HEK293 (cell line): ENCODE results near the gene DCTN3.

ENCODE experiments used
- CTCF ChIA-PET: fragments of 350-600 bp; formaldehyde crosslinking; extraction: SDS; loops from one replicate; lab custom pipeline; 2021; ENCODE audit warnings: antibody characterized with exemption; lab: Yijun Ruan, JAX
- POLR2A ChIA-PET: fragments of 300-600 bp; formaldehyde crosslinking; extraction: SDS; loops from one replicate; lab custom pipeline; 2020; ENCODE audit warnings: antibody characterized with exemption, inconsistent platforms; lab: Yijun Ruan, JAX
- H3K27ac ChIP-seq: fragments of 200-500 bp; sonication (Bioruptor generic); 2 replicates; pipeline ENCODE4 v1.5.1; 2014; ENCODE audit warnings: low read depth, low read length, control low read depth, inconsistent platforms; ENCODE audit errors: extremely low read depth
- H3K36me3 ChIP-seq, 2 experiments: fragments of 200-500 bp in 1 of 2; sonication (Bioruptor generic) in 1 of 2; 1 replicate in 1 of 2; 2 replicates in 1 of 2; pipeline ENCODE4 v1.5.1; 2014 to 2017; ENCODE audit warnings: inconsistent platforms in 2 of 2, low read length in 2 of 2; ENCODE audit not compliant: control insufficient read depth in 2 of 2, insufficient read depth in 1 of 2
- H3K4me1 ChIP-seq: fragments of 200-500 bp; sonication (Bioruptor generic); 2 replicates; pipeline ENCODE4 v1.5.1; 2014; ENCODE audit warnings: mild to moderate bottlenecking, low read length, inconsistent platforms; ENCODE audit not compliant: control insufficient read depth, insufficient read depth
- H3K4me3 ChIP-seq: 2 replicates; pipeline ENCODE4 v1.5.1; 2011; ENCODE audit warnings: low read depth, mild to moderate bottlenecking, control low read depth, low read length, moderate library complexity
- H3K9me3 ChIP-seq: fragments of 200-500 bp; sonication (Bioruptor generic); 2 replicates; pipeline ENCODE4 v1.5.1; 2014; ENCODE audit warnings: low read depth, low read length, inconsistent platforms; ENCODE audit not compliant: control insufficient read depth, insufficient read depth
- IKZF3 ChIP-seq: fragments of 450-650 bp; IDR thresholded peaks from 2 replicates; pipeline ENCODE4 v1.5.0; 2018; ENCODE audit warnings: missing biosample characterization, mild to moderate bottlenecking, missing genetic modification characterization, moderate library complexity
- KLF17 ChIP-seq: fragments of 450-650 bp; formaldehyde crosslinking; IDR thresholded peaks from 2 replicates; pipeline ENCODE4 v1.5.1; 2016; ENCODE audit warnings: missing biosample characterization, missing genetic modification characterization
- KLF9 ChIP-seq: fragments of 450-650 bp; formaldehyde crosslinking; IDR thresholded peaks from 2 replicates; pipeline ENCODE4 v1.5.1; 2016; ENCODE audit warnings: missing biosample characterization, missing genetic modification characterization, low read depth
- REST ChIP-seq: fragments of 450-650 bp; formaldehyde crosslinking; IDR thresholded peaks from 2 replicates; pipeline ENCODE4 v1.5.1; 2016; ENCODE audit warnings: missing biosample characterization, missing genetic modification characterization
- WT1 ChIP-seq: fragments of 450-650 bp; formaldehyde crosslinking; IDR thresholded peaks from 2 replicates; pipeline ENCODE4 v1.5.1; 2016; ENCODE audit warnings: missing biosample characterization, missing genetic modification characterization
- ZBTB21 ChIP-seq: fragments of 450-650 bp; formaldehyde crosslinking; IDR thresholded peaks from 2 replicates; pipeline ENCODE4 v1.5.1; 2017; ENCODE audit warnings: missing biosample characterization, missing genetic modification characterization
- ZBTB48 ChIP-seq: fragments of 450-650 bp; formaldehyde crosslinking; IDR thresholded peaks from 2 replicates; pipeline ENCODE4 v1.5.1; 2016; ENCODE audit warnings: missing biosample characterization, missing genetic modification characterization
- ZNF26 ChIP-seq: fragments of 450-650 bp; formaldehyde crosslinking; IDR thresholded peaks from 2 replicates; pipeline ENCODE4 v1.5.1; 2016; ENCODE audit warnings: missing biosample characterization, missing genetic modification characterization
- ZNF274 ChIP-seq, 2 experiments: fragments of 200-500 bp in 1 of 2; fragments of 450-650 bp in 1 of 2; sonication (Bioruptor generic) in 1 of 2; formaldehyde crosslinking in 1 of 2; IDR thresholded peaks; 2 replicates each; pipeline versions ENCODE4 v1.5.1 to v1.6.1; 2014 to 2016; ENCODE audit warnings: borderline replicate concordance in 1 of 2, inconsistent platforms in 1 of 2, low read length in 1 of 2, missing biosample characterization in 1 of 2, missing genetic modification characterization in 1 of 2
- ZNF391 ChIP-seq: fragments of 450-650 bp; formaldehyde crosslinking; IDR thresholded peaks from 2 replicates; pipeline ENCODE4 v1.5.1; 2016; ENCODE audit warnings: low read depth, missing biosample characterization, missing genetic modification characterization, borderline replicate concordance
- ZNF48 ChIP-seq: fragments of 450-650 bp; formaldehyde crosslinking; IDR thresholded peaks from 2 replicates; pipeline ENCODE4 v1.5.1; 2016; ENCODE audit warnings: missing biosample characterization, missing genetic modification characterization
- ZNF571 ChIP-seq: fragments of 450-650 bp; formaldehyde crosslinking; IDR thresholded peaks from 2 replicates; pipeline ENCODE4 v1.5.0; 2017; ENCODE audit warnings: missing biosample characterization, missing genetic modification characterization
- ZNF580 ChIP-seq: fragments of 450-650 bp; formaldehyde crosslinking; IDR thresholded peaks from 2 replicates; pipeline ENCODE4 v1.5.1; 2016; ENCODE audit warnings: missing biosample characterization, missing genetic modification characterization
- ZNF596 ChIP-seq: fragments of 450-650 bp; IDR thresholded peaks from 2 replicates; pipeline ENCODE4 v1.5.0; 2018; ENCODE audit warnings: missing biosample characterization, mild to moderate bottlenecking, missing genetic modification characterization, moderate library complexity
- ZNF624 ChIP-seq: fragments of 450-650 bp; formaldehyde crosslinking; IDR thresholded peaks from 2 replicates; pipeline ENCODE4 v1.5.1; 2017; ENCODE audit warnings: missing biosample characterization, missing genetic modification characterization
- ZNF692 ChIP-seq: fragments of 450-650 bp; formaldehyde crosslinking; IDR thresholded peaks from 2 replicates; pipeline ENCODE4 v1.5.1; 2016; ENCODE audit warnings: missing biosample characterization, missing genetic modification characterization
- ZNF777 ChIP-seq: fragments of 450-650 bp; formaldehyde crosslinking; IDR thresholded peaks from 2 replicates; pipeline ENCODE4 v1.5.1; 2017; ENCODE audit warnings: missing biosample characterization, missing genetic modification characterization, borderline replicate concordance
- TF ChIP-seq, protein P1 (sequence below): fragments of 450-650 bp; formaldehyde crosslinking; IDR thresholded peaks from 2 replicates; pipeline ENCODE4 v1.5.1; 2016; ENCODE audit warnings: missing biosample characterization, missing genetic modification characterization
- TF ChIP-seq, protein P2 (sequence below): fragments of 450-650 bp; formaldehyde crosslinking; optimal IDR thresholded peaks from 2 replicates; pipeline ENCODE3; 2016; ENCODE audit warnings: missing biosample characterization, mild to moderate bottlenecking, missing genetic modification characterization
- TF ChIP-seq, protein P3 (sequence below): fragments of 450-650 bp; formaldehyde crosslinking; IDR thresholded peaks from 2 replicates; pipeline ENCODE4 v1.5.1; 2017; ENCODE audit warnings: missing biosample characterization, missing genetic modification characterization

DCTN3 gene

GRCh38 chr9:34638138-34638445, 17.8 kb upstream of the DCTN3 start (continued):
- TF ChIP-seq, protein P1, sequence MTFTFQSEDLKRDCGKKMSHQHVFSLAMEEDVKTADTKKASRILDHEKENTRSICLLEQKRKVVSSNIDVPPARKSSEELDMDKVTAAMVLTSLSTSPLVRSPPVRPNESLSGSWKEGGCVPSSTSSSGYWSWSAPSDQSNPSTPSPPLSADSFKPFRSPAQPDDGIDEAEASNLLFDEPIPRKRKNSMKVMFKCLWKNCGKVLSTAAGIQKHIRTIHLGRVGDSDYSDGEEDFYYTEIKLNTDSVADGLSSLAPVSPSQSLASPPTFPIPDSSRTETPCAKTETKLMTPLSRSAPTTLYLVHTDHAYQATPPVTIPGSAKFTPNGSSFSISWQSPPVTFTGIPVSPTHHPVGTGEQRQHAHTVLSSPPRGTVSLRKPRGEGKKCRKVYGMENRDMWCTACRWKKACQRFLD, result no peak
- TF ChIP-seq ZNF571 (tag by site-specific recombination), result no peak

- peak within 1 kb of the TSS; percentile 77 for H3K27ac ChIP-seq
- H3K9me3 ChIP-seq, result no peaks in the 10 kb centered on the region
- peak within 1 kb of the TSS; percentile 67 for H3K4me3 ChIP-seq
- H3K36me3 ChIP-seq, result peaks cover 0 to 15% of the 10 kb centered on the region in 2 experiments; a peak in 2 of 3 replicates
- ChIA-PET CTCF (interaction anchor here (0.9 to 8.3 kb wide), 8 partner anchors 10 to 258 kb away, joined by 3 to 164 read pairs (median 8); partner anchors contain the start of genes GALT, IL11RA and RPP25L), POLR2A (interaction anchor here (0.8 to 7.0 kb wide), 15 partner anchors 8 to 1613 kb away, joined by 3 to 90 read pairs (median 6); partner anchors contain the start of genes ARID3C, DCTN3, DNAJA1 and GALT)
- no peaks in the 10 kb centered on the region for H3K4me1 ChIP-seq
- TF ChIP-seq WT1 (tag by site-specific recombination) (no peak), ZNF692 (tag by site-specific recombination) (peak; percentile 63; the same call in 1 of the 2 replicates), ZNF274 (IDR thresholded peaks at IDR 0.05; ENCODE audit: low read length) (no peak), ZNF274 (tag by site-specific recombination; IDR thresholded peaks at IDR 0.05; ENCODE audit: borderline replicate concordance) (no peak), REST (tag by site-specific recombination) (no peak), ZNF391 (tag by site-specific recombination) (no peak), ZNF596 (tag by site-specific recombination) (0 out of 2 replicates have a peak, but pooled peaks have one; percentile 31), ZNF26 (no peak), KLF17 (no peak), ZNF777 (tag by site-specific recombination) (no peak), ZBTB21 (tag by site-specific recombination) (no peak), ZNF580 (tag by site-specific recombination) (no peak), KLF9 (tag by site-specific recombination) (peak; percentile 95), ZNF48 (tag by site-specific recombination) (no peak), ZBTB48 (tag by site-specific recombination) (no peak), ZNF624 (tag by site-specific recombination) (no peak), IKZF3 (tag by site-specific recombination) (no peak)
- TF ChIP-seq, protein P2, sequence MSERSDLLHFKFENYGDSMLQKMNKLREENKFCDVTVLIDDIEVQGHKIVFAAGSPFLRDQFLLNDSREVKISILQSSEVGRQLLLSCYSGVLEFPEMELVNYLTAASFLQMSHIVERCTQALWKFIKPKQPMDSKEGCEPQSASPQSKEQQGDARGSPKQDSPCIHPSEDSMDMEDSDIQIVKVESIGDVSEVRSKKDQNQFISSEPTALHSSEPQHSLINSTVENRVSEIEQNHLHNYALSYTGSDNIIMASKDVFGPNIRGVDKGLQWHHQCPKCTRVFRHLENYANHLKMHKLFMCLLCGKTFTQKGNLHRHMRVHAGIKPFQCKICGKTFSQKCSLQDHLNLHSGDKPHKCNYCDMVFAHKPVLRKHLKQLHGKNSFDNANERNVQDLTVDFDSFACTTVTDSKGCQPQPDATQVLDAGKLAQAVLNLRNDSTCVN (tag by site-specific recombination), result peak; percentile 79
- TF ChIP-seq, protein P3, sequence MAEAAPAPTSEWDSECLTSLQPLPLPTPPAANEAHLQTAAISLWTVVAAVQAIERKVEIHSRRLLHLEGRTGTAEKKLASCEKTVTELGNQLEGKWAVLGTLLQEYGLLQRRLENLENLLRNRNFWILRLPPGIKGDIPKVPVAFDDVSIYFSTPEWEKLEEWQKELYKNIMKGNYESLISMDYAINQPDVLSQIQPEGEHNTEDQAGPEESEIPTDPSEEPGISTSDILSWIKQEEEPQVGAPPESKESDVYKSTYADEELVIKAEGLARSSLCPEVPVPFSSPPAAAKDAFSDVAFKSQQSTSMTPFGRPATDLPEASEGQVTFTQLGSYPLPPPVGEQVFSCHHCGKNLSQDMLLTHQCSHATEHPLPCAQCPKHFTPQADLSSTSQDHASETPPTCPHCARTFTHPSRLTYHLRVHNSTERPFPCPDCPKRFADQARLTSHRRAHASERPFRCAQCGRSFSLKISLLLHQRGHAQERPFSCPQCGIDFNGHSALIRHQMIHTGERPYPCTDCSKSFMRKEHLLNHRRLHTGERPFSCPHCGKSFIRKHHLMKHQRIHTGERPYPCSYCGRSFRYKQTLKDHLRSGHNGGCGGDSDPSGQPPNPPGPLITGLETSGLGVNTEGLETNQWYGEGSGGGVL (tag by site-specific recombination), result no peak
These were observed 17.3 kb upstream of the DCTN3 start, which contains the start of gene SIGMAR1 for GRCh38 chr9:34637356-34638137. TSS of gene SIGMAR1 (minus strand) at chr9:34637787. CDS start at chr9:34637697, 90 bp downstream.
